ENCODE data around the gene KRTAP5-6. TPM values are rescaled to one million over a fixed set of nuclear protein-coding genes. Genes with fewer than 3 reads are reported as not detected.

KRTAP5-6 gene
- polyA plus RNA-seq, 1 donor (not counting 4 experiments of a cell fraction or from before 2014, with no cell fraction given) = not detected

- FAIRE-seq (no peak), DNase-seq (ENCODE audit: low read depth, low spot score) (no peak)
- dilution Hi-C loops (cut with MboI; ENCODE audit: extremely low pct_ligation_motif_present, low sequenced_read_pairs) = no loop called here
- no peaks in the 10 kb centered on the region for H3K9me1 ChIP-seq (ENCODE audit: control insufficient read depth, extremely low read depth, insufficient read depth, low read length)
- H3K36me3 ChIP-seq (ENCODE audit: control insufficient read depth in 2 of 2, extremely low read depth in 1 of 2, insufficient read depth in 2 of 2, low read length in 2 of 2) = no peaks in the 10 kb centered on the region
- H4K20me1 ChIP-seq (ENCODE audit: control insufficient read depth, extremely low read depth, insufficient read depth, low read length) = no peaks in the 10 kb centered on the region
- no peaks in the 10 kb centered on the region for H3K4me1 ChIP-seq (ENCODE audit: control insufficient read depth, extremely low read depth, insufficient read depth, low read length)
- peaks cover 32% of the 10 kb centered on the region for H3K27me3 ChIP-seq (ENCODE audit: control insufficient read depth, extremely low read depth, insufficient read depth, low read length)
- H2AFZ ChIP-seq (ENCODE audit: control insufficient read depth, low read length) = no peak overlapping the region
- H3K4me3 ChIP-seq (ENCODE audit: control insufficient read depth in 2 of 3, extremely low read depth in 1 of 3, insufficient read depth in 2 of 3, low read depth in 1 of 3, low read length in 3 of 3) = no peak overlapping the region
- no peak for TF ChIP-seq EZH2 (IDR thresholded peaks at IDR 0.05; ENCODE audit: low read length)
- TF ChIP-seq CTCF (optimal IDR thresholded peaks at IDR 0.05 in 1 of 3, IDR thresholded peaks at IDR 0.05 in 1 of 3, conservative IDR thresholded peaks at IDR 0.05 in 1 of 3; ENCODE audit: extremely low read depth in 1 of 3, insufficient read depth in 2 of 3, low read length in 3 of 3) = no peak
- H3K4me2 ChIP-seq (ENCODE audit: control insufficient read depth, extremely low read depth, insufficient read depth, low read depth, low read length) = no peak overlapping the region
- no peak overlapping the region for H3K27ac ChIP-seq (ENCODE audit: control insufficient read depth, insufficient read depth, low read length)
- H3K9ac ChIP-seq (ENCODE audit: control insufficient read depth, extremely low read depth, insufficient read depth, low read length) = no peak overlapping the region
- no peaks in the 10 kb centered on the region for H3K9me3 ChIP-seq (ENCODE audit: control insufficient read depth, low read depth, low read length)
- no peaks in the 10 kb centered on the region for H3K79me2 ChIP-seq (ENCODE audit: control insufficient read depth, insufficient read depth, low read length)
Observed at GRCh38 chr11:1667906-1668305, 29.1 kb upstream of the KRTAP5-6 start.

DNA sequence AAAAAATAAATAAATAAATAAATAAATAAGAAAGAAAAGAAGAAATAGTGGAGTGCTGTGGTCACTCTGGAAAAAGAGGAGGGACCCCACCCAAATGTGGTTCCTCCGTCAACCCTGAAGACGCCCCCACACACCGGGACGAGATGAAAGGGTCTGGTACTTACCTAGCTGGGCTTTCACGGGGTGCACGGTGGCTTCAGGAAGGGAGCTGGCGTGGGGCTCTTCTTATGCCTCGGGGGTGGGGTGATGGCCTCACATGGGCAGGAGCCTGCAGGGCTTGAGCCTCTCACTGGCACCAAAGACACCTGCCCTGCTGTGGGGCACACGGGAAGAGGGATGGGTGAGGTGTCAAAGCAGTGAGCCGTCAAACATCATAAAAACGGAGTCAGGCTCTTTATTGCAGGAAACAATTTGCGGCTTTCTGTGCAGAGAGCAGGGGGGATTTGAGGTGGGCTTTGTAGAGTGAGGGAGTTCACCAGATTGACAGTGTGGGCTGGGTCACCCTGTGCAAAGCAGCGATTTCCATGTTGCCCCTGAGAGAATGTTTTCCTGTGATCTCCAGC, 28.0 kb upstream of the KRTAP5-6 start:
- H2AFZ ChIP-seq (ENCODE audit: control insufficient read depth, low read length) = no peak overlapping the region

More for the DNA sequence above, 28.0 kb upstream of the KRTAP5-6 start:
- Histone ChIP-seq H3K79me2 (ENCODE audit: control insufficient read depth, insufficient read depth, low read length) (no peaks in the 10 kb centered on the region), H3K27me3 (ENCODE audit: control insufficient read depth, extremely low read depth, insufficient read depth, low read length) (peaks cover 32% of the 10 kb centered on the region), H3K4me3 (ENCODE audit: control insufficient read depth in 2 of 3, extremely low read depth in 1 of 3, insufficient read depth in 2 of 3, low read depth in 1 of 3, low read length in 3 of 3) (no peak overlapping the region), H3K4me2 (ENCODE audit: control insufficient read depth, extremely low read depth, insufficient read depth, low read depth, low read length) (no peak overlapping the region), H3K27ac (ENCODE audit: control insufficient read depth, insufficient read depth, low read length) (no peak overlapping the region), H4K20me1 (ENCODE audit: control insufficient read depth, extremely low read depth, insufficient read depth, low read length) (no peaks in the 10 kb centered on the region), H3K36me3 (ENCODE audit: control insufficient read depth in 2 of 2, extremely low read depth in 1 of 2, insufficient read depth in 2 of 2, low read length in 2 of 2) (no peaks in the 10 kb centered on the region), H3K9me3 (ENCODE audit: control insufficient read depth, low read depth, low read length) (no peaks in the 10 kb centered on the region), H3K9me1 (ENCODE audit: control insufficient read depth, extremely low read depth, insufficient read depth, low read length) (no peaks in the 10 kb centered on the region), H3K4me1 (ENCODE audit: control insufficient read depth, extremely low read depth, insufficient read depth, low read length) (no peaks in the 10 kb centered on the region), H3K9ac (ENCODE audit: control insufficient read depth, extremely low read depth, insufficient read depth, low read length) (no peak overlapping the region)
- FAIRE-seq = no peak
- no peak for DNase-seq (ENCODE audit: low read depth, low spot score)
- dilution Hi-C loops (cut with MboI; ENCODE audit: extremely low pct_ligation_motif_present, low sequenced_read_pairs) = no loop called here
- no peak for TF ChIP-seq EZH2 (IDR thresholded peaks at IDR 0.05; ENCODE audit: low read length)
- TF ChIP-seq CTCF (optimal IDR thresholded peaks at IDR 0.05 in 1 of 3, IDR thresholded peaks at IDR 0.05 in 1 of 3, conservative IDR thresholded peaks at IDR 0.05 in 1 of 3; ENCODE audit: extremely low read depth in 1 of 3, insufficient read depth in 2 of 3, low read length in 3 of 3) = no peak
